K562 (cell line): Measurements from ENCODE around the gene ANK3. TPM values are rescaled to one million over a fixed set of nuclear protein-coding genes. Genes with fewer than 3 reads are reported as not detected.
A peak's percentile ranks its signal among the peaks of the same experiment; 100 is the strongest.

Source experiments
- ATAC-seq: fragments of 200-7000 bp; cut with Tn5 transposase; 3 replicates; pipeline ENCODE4 v1.9.1; 2020; ENCODE audit warnings: moderate library complexity
- BruUV-seq: library from RNA; stranded (reverse); fragments of 400-500 nt; replicated peaks from 2 replicates; lab custom pipeline; 2021; lab: Mats Ljungman, UMichigan
- CTCF ChIA-PET: fragments of 300-600 bp; formaldehyde crosslinking; extraction: SDS; loops from one replicate; lab custom pipeline; 2021; ENCODE audit warnings: low intra/inter-chr PET ratio; lab: Yijun Ruan, JAX
- POLR2A ChIA-PET: fragments of 300-600, 350-650 bp; sonication (Branson Sonifier 250); formaldehyde crosslinking; extraction: SDS; loops from one replicate; lab custom pipeline; 2021; ENCODE audit warnings: antibody characterized with exemption, inconsistent platforms; lab: Yijun Ruan, JAX
- DNase-seq, 4 experiments: peaks; one replicate each; pipeline versions ENCODE4 v3.0.0 to v3.0.0-alpha.2; 2011 to 2018; ENCODE audit warnings: low spot score in 3 of 4, mixed read lengths in 3 of 4; ENCODE audit errors: extremely low read depth in 1 of 4
- FAIRE-seq: peaks from 2 replicates; lab custom pipeline; 2011; peaks lifted over from hg19 to GRCh38; lab: Jason Lieb, UNC
- H2AFZ ChIP-seq: 2 replicates; pipeline ENCODE4 v1.6.0; 2011; ENCODE audit warnings: low read depth, low read length, control low read depth, inconsistent platforms
- H3K27ac ChIP-seq: fragments of 200-600 bp; 3 replicates; pipeline ENCODE4 v1.8.0; 2011; ENCODE audit warnings: low read depth, mild to moderate bottlenecking, control low read depth, inconsistent platforms, low read length, moderate library complexity, mixed read lengths; ENCODE audit errors: extremely low read depth
- H3K27me3 ChIP-seq, 2 experiments: fragments of 300-600 bp in 1 of 2; 2 replicates in 1 of 2; 3 replicates in 1 of 2; pipeline versions ENCODE4 v1.6.0 to v1.8.0; 2011; ENCODE audit warnings: inconsistent platforms in 2 of 2, low read length in 2 of 2, mild to moderate bottlenecking in 1 of 2, mixed read lengths in 1 of 2, moderate library complexity in 1 of 2; ENCODE audit not compliant: control insufficient read depth in 2 of 2, insufficient read depth in 2 of 2
- H3K36me3 ChIP-seq: fragments of 300-600 bp; 3 replicates; pipeline ENCODE4 v1.8.0; 2011; ENCODE audit warnings: mild to moderate bottlenecking, low read length, inconsistent platforms; ENCODE audit not compliant: control insufficient read depth, insufficient read depth
- H3K4me1 ChIP-seq, 2 experiments: fragments of 200-600 bp in 1 of 2; replicated peaks in 1 of 2; 2 replicates in 1 of 2; 3 replicates in 1 of 2; pipeline versions ENCODE4 v1.5.1 to v1.8.0; 2011; ENCODE audit warnings: inconsistent platforms in 2 of 2, low read length in 2 of 2, mild to moderate bottlenecking in 1 of 2, mixed read lengths in 1 of 2, moderate library complexity in 1 of 2; ENCODE audit not compliant: control insufficient read depth in 2 of 2, insufficient read depth in 2 of 2
- H3K4me2 ChIP-seq: 2 replicates; pipeline ENCODE4 v1.6.1; 2011; ENCODE audit warnings: low read length, control low read depth, inconsistent platforms, mixed read lengths; ENCODE audit not compliant: insufficient read depth
- H3K4me3 ChIP-seq: fragments of 200-600 bp; sonication (generic), shearing (Covaris generic); 2 replicates; pipeline ENCODE4 v1.5.1; 2016; ENCODE audit warnings: control low read depth, inconsistent platforms
- H3K79me2 ChIP-seq: fragments of 200-600 bp; 3 replicates; pipeline ENCODE4 v1.8.0; 2011; ENCODE audit warnings: low read length, inconsistent platforms; ENCODE audit not compliant: control insufficient read depth, insufficient read depth
- H3K9ac ChIP-seq, 2 experiments: 2 replicates each; pipeline versions ENCODE4 v1.6.0 to v1.6.1; 2011; ENCODE audit warnings: low read depth in 2 of 2, low read length in 2 of 2, control low read depth in 1 of 2, inconsistent platforms in 1 of 2, mild to moderate bottlenecking in 1 of 2, mixed read lengths in 1 of 2; ENCODE audit not compliant: insufficient read depth in 1 of 2
- H3K9me1 ChIP-seq: one replicate; pipeline ENCODE4 v1.6.0; 2011; ENCODE audit warnings: inconsistent platforms, mild to moderate bottlenecking, low read length, moderate library complexity; ENCODE audit not compliant: control insufficient read depth, insufficient read depth
- H3K9me3 ChIP-seq: replicated peaks from 2 replicates; pipeline ENCODE4 v1.5.1; 2011; ENCODE audit warnings: low read depth, low read length, inconsistent platforms; ENCODE audit not compliant: control insufficient read depth, insufficient read depth
- H4K20me1 ChIP-seq: replicated peaks from 2 replicates; pipeline ENCODE4 v1.6.1; 2011; ENCODE audit warnings: low read length, inconsistent platforms, mixed read lengths; ENCODE audit not compliant: control insufficient read depth, insufficient read depth
- C11orf30 ChIP-seq: fragments of 450-650 bp; IDR thresholded peaks from 2 replicates; pipeline ENCODE4 v1.6.1; 2016; ENCODE audit warnings: low read depth, mild to moderate bottlenecking
- CEBPB ChIP-seq: fragments of 450-650 bp; IDR thresholded peaks from 2 replicates; pipeline ENCODE4 v1.6.1; 2016; ENCODE audit warnings: missing genetic modification characterization, missing compliant biosample characterization
- IFI16 ChIP-seq: fragments of 250-450 bp; sonication (Bioruptor Pico); IDR thresholded peaks from 2 replicates; pipeline ENCODE4 v2.1.2; 2022; ENCODE audit warnings: mild to moderate bottlenecking, inconsistent platforms
- NKRF ChIP-seq: fragments of 450-650 bp; IDR thresholded peaks from 2 replicates; pipeline ENCODE4 v1.6.1; 2016; ENCODE audit warnings: borderline replicate concordance
- SNRNP70 ChIP-seq: fragments of 200-400 bp; formaldehyde crosslinking; optimal IDR thresholded peaks from 2 replicates; pipeline ENCODE3; 2017; ENCODE audit warnings: low read depth, low read length
- STAT5B ChIP-seq: fragments of 250-450 bp; sonication (Bioruptor Pico); IDR thresholded peaks from 2 replicates; pipeline ENCODE4 v1.8.0; 2021; ENCODE audit warnings: mild to moderate bottlenecking, inconsistent platforms
- TBP ChIP-seq: optimal IDR thresholded peaks from 2 replicates; pipeline ENCODE3; 2011; ENCODE audit warnings: low read depth, low read length, improper control_type of control experiment
- TFE3 ChIP-seq: fragments of 450-650 bp; formaldehyde crosslinking; IDR thresholded peaks from 2 replicates; pipeline ENCODE4 v1.4.0; 2020; ENCODE audit warnings: mild to moderate bottlenecking, mixed read lengths
- ZEB2 ChIP-seq: fragments of 450-650 bp; IDR thresholded peaks from 2 replicates; pipeline ENCODE4 v1.6.1; 2016
- in situ Hi-C: fragments of 300-500 bp; cut with MboI; formaldehyde crosslinking; loops from 4 replicates; pipeline ENCODE4 v1.15.0; 2018; ENCODE audit warnings: inconsistent platforms, mixed read lengths
- intact Hi-C: fragments of 100-400 bp; cut with micrococcal nuclease; formaldehyde crosslinking; loops from 2 replicates; pipeline ENCODE4 v1.14.2; 2022
- polyA plus RNA-seq, 8 experiments: library from polyadenylated mRNA; depleted of rRNA in 4 of 8; stranded (reverse) in 5 of 8; unstranded in 3 of 8; fragments of >200 nt; fragmentation: Nextera tagmentation in 2 of 8; fragmentation: Illumina TruSeq in 1 of 8; extraction: Ambion mirVana in 2 of 8; extraction: Trizol in 1 of 8; gene quantifications; 2 replicates each; pipeline versions ENCODE4 v1.2.1 to v1.2.3, GENCODE V29; 2011 to 2014; ENCODE audit warnings: inconsistent platforms in 1 of 8, missing spikeins in 1 of 8
- total RNA-seq, 7 experiments: library from RNA; depleted of rRNA in 6 of 7; stranded (reverse); fragments of >200 nt in 6 of 7; fragmentation: Illumina TruSeq in 2 of 7; extraction: Trizol in 2 of 7; gene quantifications; 2 replicates each; pipeline versions ENCODE4 v1.2.1 to v1.2.3, GENCODE V29; 2011 to 2021; ENCODE audit warnings: low replicate concordance in 1 of 7
- TF ChIP-seq, protein P1 (sequence below): fragments of 250-450 bp; sonication (Bioruptor Pico); IDR thresholded peaks from 2 replicates; pipeline ENCODE4 v1.6.1; 2021; ENCODE audit warnings: mild to moderate bottlenecking

The ANK3 gene
- total and polyA plus RNA-seq, 9 of the 15 experiments (the other 6 are each of a cell fraction or from before 2014, with no cell fraction given): 10.0 to 32.3 (median 17.9) TPM

DNA sequence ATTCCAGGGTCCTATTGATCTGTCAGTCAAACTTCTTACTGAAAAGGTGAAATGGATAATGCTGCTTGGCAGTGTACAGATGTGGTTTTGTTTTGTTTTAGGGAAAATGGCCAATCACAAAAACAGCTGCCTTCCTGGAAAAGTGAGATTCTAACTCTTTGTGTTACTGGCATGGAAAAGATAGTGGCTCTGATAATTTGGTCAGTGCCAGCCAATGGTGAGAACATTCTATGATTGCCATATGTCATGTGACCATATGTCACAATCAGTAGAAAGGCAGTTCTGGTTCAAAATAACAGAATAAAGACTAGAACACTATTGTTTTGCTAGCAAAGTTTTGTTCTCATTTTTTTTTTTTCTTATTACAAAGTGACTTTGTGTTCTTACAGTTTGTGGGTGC, 344.1 kb downstream of the ANK3 start:
- Histone ChIP-seq H3K36me3 (no peaks in the 10 kb centered on the region), H3K4me3 (no peak overlapping the region), H3K4me2 (no peak overlapping the region), H4K20me1 (no peaks in the 10 kb centered on the region), H3K27me3 (no peaks in the 10 kb centered on the region), H3K9ac (no peak overlapping the region), H3K27ac (no peak overlapping the region), H2AFZ (no peak overlapping the region), H3K79me2 (no peaks in the 10 kb centered on the region), H3K4me1 (no peaks in the 10 kb centered on the region), H3K9me3 (no peaks in the 10 kb centered on the region), H3K9me1 (no peaks in the 10 kb centered on the region)
- in situ Hi-C loops (no loop called here), intact Hi-C loops (no loop called here)
- TF ChIP-seq C11orf30 (no peak), TBP (no peak), ZEB2 (no peak), SNRNP70 (no peak), STAT5B (CRISPR knock-in tag) (no peak), TFE3 (CRISPR knock-in tag) (peak; percentile 87), CEBPB (tag) (peak; percentile 22; the same call in 1 of the 2 replicates), IFI16 (CRISPR knock-in tag) (no peak), NKRF (no peak)
- TF ChIP-seq, protein P1, sequence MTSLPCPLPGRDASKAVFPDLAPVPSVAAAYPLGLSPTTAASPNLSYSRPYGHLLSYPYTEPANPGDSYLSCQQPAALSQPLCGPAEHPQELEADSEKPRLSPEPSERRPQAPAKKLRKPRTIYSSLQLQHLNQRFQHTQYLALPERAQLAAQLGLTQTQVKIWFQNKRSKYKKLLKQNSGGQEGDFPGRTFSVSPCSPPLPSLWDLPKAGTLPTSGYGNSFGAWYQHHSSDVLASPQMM (CRISPR knock-in tag): no peak
- DNase-seq (no peak), ATAC-seq (no peak), FAIRE-seq (no peak)
- POLR2A ChIA-PET: no interaction called here
- no TSS peak for BruUV-seq
- CTCF ChIA-PET: no interaction called here
